Subcutaneous abdominal adipose tissue (tissue), 5 donors: ENCODE data around the gene APLF.
A peak's percentile ranks its signal among the peaks of the same experiment; 100 is the strongest.
"Not testable (repeated sequence)": the region's sequence is repeated elsewhere in the genome, so short reads cannot be mapped to it uniquely, and the experiment has no call there.

ENCODE experiments used
- H3K27ac ChIP-seq: one replicate; pipeline ENCODE4 v1.7.0; 2013; ENCODE audit warnings: low read depth, mild to moderate bottlenecking, inconsistent platforms, low read length, moderate library complexity
- H3K27me3 ChIP-seq, 5 donors: one replicate each; pipeline ENCODE4 v1.7.0; 2013; ENCODE audit warnings: low read length in 5 of 5, inconsistent platforms in 1 of 5; ENCODE audit not compliant: control insufficient read depth in 5 of 5, insufficient read depth in 4 of 5
- H3K36me3 ChIP-seq, 5 donors: one replicate each; pipeline ENCODE4 v1.7.0; 2013; ENCODE audit warnings: low read length in 5 of 5; ENCODE audit not compliant: control insufficient read depth in 5 of 5, insufficient read depth in 5 of 5
- H3K4me1 ChIP-seq, 5 donors: one replicate each; pipeline ENCODE4 v1.7.0; 2013; ENCODE audit warnings: low read length in 5 of 5, mild to moderate bottlenecking in 3 of 5, moderate library complexity in 1 of 5; ENCODE audit not compliant: control insufficient read depth in 5 of 5, insufficient read depth in 5 of 5
- H3K4me3 ChIP-seq, 5 donors: one replicate each; pipeline ENCODE4 v1.7.0; 2013; ENCODE audit warnings: low read length in 5 of 5, low read depth in 1 of 5
- H3K9ac ChIP-seq, 5 donors: one replicate each; pipeline ENCODE4 v1.7.0; 2013; ENCODE audit warnings: low read length in 5 of 5, mild to moderate bottlenecking in 4 of 5, moderate library complexity in 3 of 5
- H3K9me3 ChIP-seq, 5 donors: one replicate each; pipeline ENCODE4 v1.7.0; 2013; ENCODE audit warnings: low read length in 5 of 5; ENCODE audit not compliant: control insufficient read depth in 5 of 5
- donor health status: healthy.
- donor health status: healthy.
- donor health status: healthy.
- donor health status: healthy.
- donor health status: healthy.

The APLF gene

GRCh38 chr2:68565858-68566257 is 98.5 kb downstream of the APLF start:
- Histone ChIP-seq H3K36me3 (peaks cover 0 to 8% (median 0%) of the 10 kb centered on the region in 5 donors), H3K27ac (no peak overlapping the region), H3K9me3 (no peaks in the 10 kb centered on the region), H3K4me3 (no peak overlapping the region), H3K9ac (no peak overlapping the region), H3K27me3 (no peaks in the 10 kb centered on the region), H3K4me1 (no peaks in the 10 kb centered on the region)

- Histone ChIP-seq H3K4me3 (no peak overlapping the region), H3K27ac (no peak overlapping the region), H3K27me3 (no peaks in the 10 kb centered on the region), H3K4me1 (no peaks in the 10 kb centered on the region), H3K9me3 (no peaks in the 10 kb centered on the region), H3K36me3 (peaks cover 0 to 8% (median 0%) of the 10 kb centered on the region in 5 donors), H3K9ac (no peak overlapping the region)
Measured at GRCh38 chr2:68566362-68566761, 99.0 kb downstream of the APLF start.

- H3K4me1 ChIP-seq: no peaks in the 10 kb centered on the region
- no peak overlapping the region for H3K27ac ChIP-seq
- H3K27me3 ChIP-seq: no peaks in the 10 kb centered on the region
- H3K9me3 ChIP-seq: no peaks in the 10 kb centered on the region
- no peak overlapping the region for H3K9ac ChIP-seq
- peaks cover 0 to 8% (median 0%) of the 10 kb centered on the region in 5 donors for H3K36me3 ChIP-seq
- H3K4me3 ChIP-seq: no peak overlapping the region
Measured at GRCh38 chr2:68568116-68568515, 100.7 kb downstream of the APLF start.

GRCh38 chr2:68569604-68570003 is 102.2 kb downstream of the APLF start:
- no peaks in the 10 kb centered on the region for H3K4me1 ChIP-seq
- no peak overlapping the region for H3K27ac ChIP-seq
- H3K36me3 ChIP-seq: peaks cover 0 to 8% (median 0%) of the 10 kb centered on the region in 5 donors
- no peak overlapping the region for H3K4me3 ChIP-seq
- no peaks in the 10 kb centered on the region for H3K9me3 ChIP-seq
- no peak overlapping the region for H3K9ac ChIP-seq
- no peaks in the 10 kb centered on the region for H3K27me3 ChIP-seq

GRCh38 chr2:68570434-68570833 is 103.0 kb downstream of the APLF start:
- not testable (repeated sequence) for H3K4me1 ChIP-seq, H3K9me3 ChIP-seq, H3K27ac ChIP-seq, H3K36me3 ChIP-seq, H3K9ac ChIP-seq, H3K27me3 ChIP-seq, H3K4me3 ChIP-seq

- H3K36me3 ChIP-seq: peaks cover 0 to 12% (median 0%) of the 10 kb centered on the region in 5 donors
- no peaks in the 10 kb centered on the region for H3K27me3 ChIP-seq
- H3K9me3 ChIP-seq: no peaks in the 10 kb centered on the region
- H3K27ac ChIP-seq: no peak overlapping the region
- H3K9ac ChIP-seq: no peak overlapping the region
- peaks cover 0 to 6% (median 0%) of the 10 kb centered on the region in 5 donors for H3K4me1 ChIP-seq
- H3K4me3 ChIP-seq: no peak overlapping the region
Measured at GRCh38 chr2:68574202-68574791, 106.9 kb downstream of the APLF start.

- Histone ChIP-seq H3K27ac (no peak overlapping the region), H3K9me3 (no peaks in the 10 kb centered on the region), H3K4me3 (no peak overlapping the region), H3K9ac (no peak overlapping the region), H3K27me3 (no peaks in the 10 kb centered on the region), H3K36me3 (peaks cover 0 to 17% (median 0%) of the 10 kb centered on the region in 5 donors), H3K4me1 (peaks cover 0 to 9% (median 0%) of the 10 kb centered on the region in 5 donors)
Measured at GRCh38 chr2:68577183-68577582, 109.8 kb downstream of the APLF start.

- peaks cover 0 to 9% (median 0%) of the 10 kb centered on the region in 5 donors for H3K4me1 ChIP-seq
- no peaks in the 10 kb centered on the region for H3K27me3 ChIP-seq
- H3K9ac ChIP-seq: no peak overlapping the region
- H3K9me3 ChIP-seq: no peaks in the 10 kb centered on the region
- H3K27ac ChIP-seq: no peak overlapping the region
- H3K4me3 ChIP-seq: no peak overlapping the region
- peaks cover 0 to 17% (median 0%) of the 10 kb centered on the region in 5 donors for H3K36me3 ChIP-seq
Measured at GRCh38 chr2:68579689-68580088, 112.3 kb downstream of the APLF start.

- Histone ChIP-seq H3K27me3 (no peaks in the 10 kb centered on the region), H3K36me3 (peaks cover 0 to 7% (median 0%) of the 10 kb centered on the region in 5 donors), H3K9ac (no peak overlapping the region), H3K4me3 (no peak overlapping the region), H3K4me1 (peaks cover 0 to 34% (median 11%) of the 10 kb centered on the region in 5 donors), H3K9me3 (no peaks in the 10 kb centered on the region), H3K27ac (no peak overlapping the region)
Measured at GRCh38 chr2:68588589-68588988, 121.2 kb downstream of the APLF start.

- Histone ChIP-seq H3K9me3 (no peaks in the 10 kb centered on the region), H3K9ac (no peak overlapping the region), H3K4me3 (no peak overlapping the region), H3K27ac (peak overlapping the region; percentile 11), H3K27me3 (no peaks in the 10 kb centered on the region), H3K4me1 (peaks cover 0 to 43% (median 12%) of the 10 kb centered on the region in 5 donors), H3K36me3 (peaks cover 0 to 7% (median 0%) of the 10 kb centered on the region in 5 donors)
Measured at GRCh38 chr2:68589963-68590362, 122.6 kb downstream of the APLF start.
